GM10266 (cell line): Measurements from ENCODE around the gene PARK7.

ENCODE experiments used
- DNase-seq: peaks from one replicate; pipeline ENCODE4 v3.0.0; 2012; ENCODE audit errors: extremely low spot score
- CTCF ChIP-seq: IDR thresholded peaks from 2 replicates; pipeline ENCODE4 v1.5.1; 2012; ENCODE audit warnings: mild to moderate bottlenecking, low read depth; ENCODE audit not compliant: control insufficient read depth, insufficient read depth; ENCODE audit errors: missing control alignments

The PARK7 gene

GRCh38 chr1:8004803-8005573 is 43.5 kb downstream of the PARK7 start:
- DNase-seq: no peak
- TF ChIP-seq CTCF: no peak

- no peak for DNase-seq
- no peak for TF ChIP-seq CTCF
These were observed 44.8 kb downstream of the PARK7 start for GRCh38 chr1:8006037-8006963.

GRCh38 chr1:8009043-8010002 is 47.8 kb downstream of the PARK7 start:
- no peak for TF ChIP-seq CTCF
- no peak for DNase-seq

GRCh38 chr1:8010080-8010664 is 48.7 kb downstream of the PARK7 start:
- no peak for TF ChIP-seq CTCF
- no peak for DNase-seq

GRCh38 chr1:8011016-8011415 is 49.5 kb downstream of the PARK7 start:
- TF ChIP-seq CTCF: no peak
- DNase-seq: no peak

GRCh38 chr1:8011923-8012858 is 50.7 kb downstream of the PARK7 start:
- DNase-seq: no peak
- no peak for TF ChIP-seq CTCF
